Fibroblast of mammary gland (primary cell): ENCODE measurements around the gene OTX1.

Source experiments
- DNase-seq: peaks from one replicate; pipeline ENCODE4 v3.0.0-alpha.2; 2010; ENCODE audit warnings: low read depth
- H3K4me3 ChIP-seq: 2 replicates; pipeline ENCODE4 v1.5.1; 2011; ENCODE audit warnings: low read depth, mild to moderate bottlenecking, low read length, moderate library complexity; ENCODE audit not compliant: control insufficient read depth
- CTCF ChIP-seq: conservative IDR thresholded peaks from 2 replicates; pipeline ENCODE4 v1.5.1; 2011; ENCODE audit warnings: low read depth, low read length, inconsistent platforms; ENCODE audit not compliant: control insufficient read depth, insufficient read depth

OTX1 gene

GRCh38 chr2:63059793-63060471 is 9.3 kb downstream of the OTX1 start:
- H3K4me3 ChIP-seq: no peak overlapping the region

GRCh38 chr2:63060472-63060991 is 9.9 kb downstream of the OTX1 start:
- no peak for TF ChIP-seq CTCF
- no peak for DNase-seq
- H3K4me3 ChIP-seq: no peak overlapping the region

More at GRCh38 chr2:63059793-63060471, 9.3 kb downstream of the OTX1 start:
- DNase-seq: peak; percentile 10
- no peak for TF ChIP-seq CTCF

GRCh38 chr2:63064197-63064596 is 13.6 kb downstream of the OTX1 start:
- no peak overlapping the region for H3K4me3 ChIP-seq
- no peak for DNase-seq
- TF ChIP-seq CTCF: no peak

- TF ChIP-seq CTCF: no peak
- no peak overlapping the region for H3K4me3 ChIP-seq
- no peak for DNase-seq
Observed at GRCh38 chr2:63064661-63065060, 14.0 kb downstream of the OTX1 start.

GRCh38 chr2:63066265-63066664 is 15.6 kb downstream of the OTX1 start:
- TF ChIP-seq CTCF: no peak
- no peak for DNase-seq
- H3K4me3 ChIP-seq: no peak overlapping the region

- DNase-seq: no peak
- TF ChIP-seq CTCF: no peak
- H3K4me3 ChIP-seq: no peak overlapping the region
Observed at GRCh38 chr2:63066838-63067237, 16.2 kb downstream of the OTX1 start.
